ENCODE measurements around the gene ZFYVE1. TPM values are rescaled to one million over a fixed set of nuclear protein-coding genes. Genes with fewer than 3 reads are reported as not detected.

Gene ZFYVE1
- total RNA-seq, 1 experiment from 2014 or later, result 13.3 TPM

- H3K4me3 Mint-ChIP-seq (ENCODE audit: unreplicated experiment), result no peak overlapping the region
- no peaks in the 10 kb centered on the region for H3K9me3 Mint-ChIP-seq (ENCODE audit: unreplicated experiment)
- no TSS peak for BruUV-seq (replicated peaks)
- H3K27ac Mint-ChIP-seq (ENCODE audit: low read depth, unreplicated experiment), result no peak overlapping the region
- ChIA-PET CTCF (interaction anchor here (0.6 kb wide), 2 partner anchors 200 to 372 kb away, joined by 3 to 4 read pairs; no protein-coding TSS in a partner anchor), POLR2A (interaction anchor here (2.2 kb wide), 1 partner anchor 23 kb away, joined by 7 read pairs; the partner anchor contains the start of gene ZFYVE1)
- no peaks in the 10 kb centered on the region for H3K27me3 Mint-ChIP-seq (ENCODE audit: insufficient read depth, unreplicated experiment)
- intact Hi-C loops (cut with micrococcal nuclease), result no loop called here
- no peak for DNase-seq (ENCODE audit: unreplicated experiment)
- no peak for TF ChIP-seq CTCF (IDR thresholded peaks at IDR 0.05; ENCODE audit: unreplicated experiment)
- H3K36me3 Mint-ChIP-seq (ENCODE audit: insufficient read depth, unreplicated experiment), result peaks cover 41% of the 10 kb centered on the region
- H3K4me1 Mint-ChIP-seq (ENCODE audit: insufficient read depth, unreplicated experiment), result peaks cover 8% of the 10 kb centered on the region
Observed at GRCh38 chr14:73003681-73004080, 23.2 kb downstream of the ZFYVE1 start.

- no peak for TF ChIP-seq CTCF (IDR thresholded peaks at IDR 0.05; ENCODE audit: unreplicated experiment)
- Mint-ChIP-seq H3K36me3 (ENCODE audit: insufficient read depth, unreplicated experiment) (peaks cover 50% of the 10 kb centered on the region), H3K9me3 (ENCODE audit: unreplicated experiment) (no peaks in the 10 kb centered on the region), H3K4me1 (ENCODE audit: insufficient read depth, unreplicated experiment) (peaks cover 8% of the 10 kb centered on the region), H3K27ac (ENCODE audit: low read depth, unreplicated experiment) (no peak overlapping the region), H3K27me3 (ENCODE audit: insufficient read depth, unreplicated experiment) (no peaks in the 10 kb centered on the region), H3K4me3 (ENCODE audit: unreplicated experiment) (no peak overlapping the region)
- BruUV-seq (replicated peaks), result no TSS peak
- DNase-seq (ENCODE audit: unreplicated experiment), result no peak
- POLR2A ChIA-PET, result no interaction called here
- intact Hi-C loops (cut with micrococcal nuclease), result no loop called here
- CTCF ChIA-PET, result interaction anchor here (0.7 to 1.2 kb wide), 3 partner anchors 12 to 59 kb away, joined by 3 to 5 read pairs (median 3); no protein-coding TSS in a partner anchor
Observed at GRCh38 chr14:73000073-73000472, 26.8 kb downstream of the ZFYVE1 start.

GRCh38 chr14:72999316-72999715 lies 27.6 kb downstream of the ZFYVE1 start:
- Mint-ChIP-seq H3K27me3 (ENCODE audit: insufficient read depth, unreplicated experiment) (no peaks in the 10 kb centered on the region), H3K27ac (ENCODE audit: low read depth, unreplicated experiment) (no peak overlapping the region), H3K9me3 (ENCODE audit: unreplicated experiment) (no peaks in the 10 kb centered on the region), H3K4me1 (ENCODE audit: insufficient read depth, unreplicated experiment) (peaks cover 8% of the 10 kb centered on the region), H3K4me3 (ENCODE audit: unreplicated experiment) (no peak overlapping the region), H3K36me3 (ENCODE audit: insufficient read depth, unreplicated experiment) (peaks cover 55% of the 10 kb centered on the region)
- TF ChIP-seq CTCF (IDR thresholded peaks at IDR 0.05; ENCODE audit: unreplicated experiment), result no peak
- BruUV-seq (replicated peaks), result no TSS peak
- intact Hi-C loops (cut with micrococcal nuclease), result no loop called here
- DNase-seq (ENCODE audit: unreplicated experiment), result no peak
- ChIA-PET CTCF (interaction anchor here (0.7 to 1.2 kb wide), 2 partner anchors 13 to 60 kb away, joined by 3 to 5 read pairs; no protein-coding TSS in a partner anchor), POLR2A (no interaction called here)

- CTCF ChIA-PET, result interaction anchor here (0.6 to 1.2 kb wide), 2 partner anchors 32 to 49 kb away, joined by 3 to 4 read pairs; no protein-coding TSS in a partner anchor
- no peaks in the 10 kb centered on the region for H3K9me3 Mint-ChIP-seq (ENCODE audit: unreplicated experiment)
- H3K27ac Mint-ChIP-seq (ENCODE audit: low read depth, unreplicated experiment), result no peak overlapping the region
Observed at GRCh38 chr14:72998252-72998903, 28.5 kb downstream of the ZFYVE1 start.

More at GRCh38 chr14:72998252-72998903, 28.5 kb downstream of the ZFYVE1 start:
- POLR2A ChIA-PET, result no interaction called here
- Mint-ChIP-seq H3K27me3 (ENCODE audit: insufficient read depth, unreplicated experiment) (no peaks in the 10 kb centered on the region), H3K36me3 (ENCODE audit: insufficient read depth, unreplicated experiment) (peaks cover 58% of the 10 kb centered on the region), H3K4me3 (ENCODE audit: unreplicated experiment) (no peak overlapping the region), H3K4me1 (ENCODE audit: insufficient read depth, unreplicated experiment) (peaks cover 8% of the 10 kb centered on the region)
- TF ChIP-seq CTCF (IDR thresholded peaks at IDR 0.05; ENCODE audit: unreplicated experiment), result no peak
- DNase-seq (ENCODE audit: unreplicated experiment), result no peak
- BruUV-seq (replicated peaks), result no TSS peak
- intact Hi-C loops (cut with micrococcal nuclease), result no loop called here

Measured in MCF 10A (cell line).